ENCODE results near the gene TMCO1. TPM values are rescaled to one million over a fixed set of nuclear protein-coding genes. Genes with fewer than 3 reads are reported as not detected.
A peak's percentile ranks its signal among the peaks of the same experiment; 100 is the strongest.

TMCO1 gene
- 10 to 100 TPM; 57.9 to 60.8 TPM for total RNA-seq

DNA sequence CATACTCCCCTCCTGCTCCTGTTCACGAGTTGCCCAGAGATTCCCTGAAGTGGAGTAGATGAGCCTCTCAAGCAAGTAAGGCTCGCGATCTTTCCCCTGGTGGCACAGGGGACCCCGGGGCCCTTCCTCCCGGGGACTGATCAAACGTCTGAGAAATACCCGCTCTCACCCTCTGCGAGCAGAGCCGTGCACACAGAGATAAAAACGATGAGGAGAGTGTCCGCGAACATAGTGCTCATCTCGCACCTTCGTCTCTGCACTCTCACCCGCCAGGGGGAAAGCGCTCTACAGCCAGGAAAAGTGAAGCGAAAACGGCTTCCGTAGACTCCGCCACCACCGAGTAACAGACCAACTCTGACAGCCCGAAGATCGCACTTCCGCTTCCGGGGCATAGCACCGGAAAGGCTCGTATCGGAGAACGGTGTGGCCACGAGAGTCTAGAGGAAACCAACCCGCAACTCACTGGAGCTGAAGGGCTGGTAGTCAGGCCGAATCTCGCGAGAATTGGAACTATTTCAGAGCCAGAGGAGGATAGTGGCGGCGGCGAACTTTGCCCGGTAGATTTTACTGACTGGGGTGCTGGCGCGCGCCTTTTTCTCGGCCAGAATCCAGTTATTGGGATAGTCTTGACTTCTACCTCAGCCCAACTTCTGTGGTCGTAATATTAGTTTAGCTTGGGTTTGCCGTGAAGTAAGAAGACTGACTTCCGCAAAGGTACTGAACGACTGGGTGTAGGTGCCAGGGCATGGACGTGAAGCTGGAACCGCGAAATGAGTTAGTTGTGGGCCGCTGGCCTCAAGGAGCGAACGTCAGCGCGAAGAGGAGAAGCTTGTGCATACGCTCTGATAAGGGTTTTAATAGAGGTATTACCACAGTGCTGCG is at the start of gene TMCO1:
Gene TMCO1, minus strand, starts transcription at position 356 of the 882 bp plus-strand sequence. Its CDS starts 117 bp downstream, at position 239.
- peaks cover 51% of the 10 kb centered on the region for H3K36me3 Mint-ChIP-seq (ENCODE audit: low read depth)
- H3K4me3 Mint-ChIP-seq = peak within 1 kb of the TSS; percentile 100
- ChIA-PET POLR2A (interaction anchor here (0.7 to 3.6 kb wide), 12 partner anchors 9 to 171 kb away, joined by 3 to 43 read pairs (median 4); partner anchors contain the start of gene ALDH9A1), CTCF (interaction anchor here (0.9 to 2.4 kb wide), 10 partner anchors 9 to 401 kb away, joined by 3 to 21 read pairs (median 4); partner anchors contain the start of gene ALDH9A1)
- intact Hi-C loops (cut with micrococcal nuclease) = loop anchor here (5.0 to 10.0 kb wide), 2 partner anchors 59 to 106 kb away; partner anchors contain the start of gene UCK2
- H3K27ac Mint-ChIP-seq = peak within 1 kb of the TSS; percentile 99
- TF ChIP-seq, protein P1, sequence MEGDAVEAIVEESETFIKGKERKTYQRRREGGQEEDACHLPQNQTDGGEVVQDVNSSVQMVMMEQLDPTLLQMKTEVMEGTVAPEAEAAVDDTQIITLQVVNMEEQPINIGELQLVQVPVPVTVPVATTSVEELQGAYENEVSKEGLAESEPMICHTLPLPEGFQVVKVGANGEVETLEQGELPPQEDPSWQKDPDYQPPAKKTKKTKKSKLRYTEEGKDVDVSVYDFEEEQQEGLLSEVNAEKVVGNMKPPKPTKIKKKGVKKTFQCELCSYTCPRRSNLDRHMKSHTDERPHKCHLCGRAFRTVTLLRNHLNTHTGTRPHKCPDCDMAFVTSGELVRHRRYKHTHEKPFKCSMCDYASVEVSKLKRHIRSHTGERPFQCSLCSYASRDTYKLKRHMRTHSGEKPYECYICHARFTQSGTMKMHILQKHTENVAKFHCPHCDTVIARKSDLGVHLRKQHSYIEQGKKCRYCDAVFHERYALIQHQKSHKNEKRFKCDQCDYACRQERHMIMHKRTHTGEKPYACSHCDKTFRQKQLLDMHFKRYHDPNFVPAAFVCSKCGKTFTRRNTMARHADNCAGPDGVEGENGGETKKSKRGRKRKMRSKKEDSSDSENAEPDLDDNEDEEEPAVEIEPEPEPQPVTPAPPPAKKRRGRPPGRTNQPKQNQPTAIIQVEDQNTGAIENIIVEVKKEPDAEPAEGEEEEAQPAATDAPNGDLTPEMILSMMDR (IDR thresholded peaks at IDR 0.05) = no peak
- H3K9me3 Mint-ChIP-seq = no peaks in the 10 kb centered on the region
- peaks cover 56% of the 10 kb centered on the region for H3K4me1 Mint-ChIP-seq (ENCODE audit: low read depth)
- DNase-seq = peak; percentile 97
- H3K27me3 Mint-ChIP-seq = no peaks in the 10 kb centered on the region
- peak; percentile 99 for ATAC-seq

DNA sequence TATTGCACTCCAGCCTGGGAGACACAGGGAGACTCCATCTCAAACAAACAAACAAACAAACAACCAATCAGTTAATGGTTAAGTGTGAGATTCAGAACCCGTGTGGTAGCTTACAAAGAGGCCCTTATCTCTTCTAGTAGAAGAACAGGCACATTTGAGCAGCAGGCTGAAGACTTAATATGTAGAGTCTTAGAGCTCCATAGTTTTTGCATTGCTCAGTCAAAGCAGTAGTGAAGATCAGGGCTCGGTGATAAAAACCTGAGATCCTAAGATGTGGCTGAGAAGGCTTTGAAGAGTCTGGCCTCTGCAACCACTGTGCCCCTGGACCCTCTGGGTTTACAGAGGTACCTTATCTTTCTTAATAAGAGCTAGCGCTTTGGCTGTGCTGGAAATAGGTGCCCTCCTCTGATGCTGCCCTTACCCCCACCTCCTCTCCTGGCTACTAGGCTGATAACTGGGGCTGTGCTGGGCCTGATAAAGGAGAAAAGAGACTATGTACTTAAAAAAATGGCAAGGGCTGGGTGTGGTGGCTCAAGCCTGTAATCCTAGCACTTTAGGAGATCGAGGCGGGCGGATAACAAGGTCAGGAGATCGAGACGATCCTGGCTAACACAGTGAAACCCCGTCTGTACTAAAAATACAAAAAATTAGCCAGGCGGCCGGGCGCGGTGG is 48.3 kb upstream of the TMCO1 start:
- Mint-ChIP-seq H3K27ac (no peak overlapping the region), H3K4me1 (ENCODE audit: low read depth) (no peaks in the 10 kb centered on the region), H3K36me3 (ENCODE audit: low read depth) (no peaks in the 10 kb centered on the region), H3K4me3 (no peak overlapping the region), H3K9me3 (no peaks in the 10 kb centered on the region), H3K27me3 (peaks cover 8% of the 10 kb centered on the region)
- intact Hi-C loops (cut with micrococcal nuclease) = no loop called here
- CTCF ChIA-PET = no interaction called here
- TF ChIP-seq, protein P1 (IDR thresholded peaks at IDR 0.05) = no peak
- DNase-seq = no peak
- POLR2A ChIA-PET = no interaction called here
- no peak for ATAC-seq

DNA sequence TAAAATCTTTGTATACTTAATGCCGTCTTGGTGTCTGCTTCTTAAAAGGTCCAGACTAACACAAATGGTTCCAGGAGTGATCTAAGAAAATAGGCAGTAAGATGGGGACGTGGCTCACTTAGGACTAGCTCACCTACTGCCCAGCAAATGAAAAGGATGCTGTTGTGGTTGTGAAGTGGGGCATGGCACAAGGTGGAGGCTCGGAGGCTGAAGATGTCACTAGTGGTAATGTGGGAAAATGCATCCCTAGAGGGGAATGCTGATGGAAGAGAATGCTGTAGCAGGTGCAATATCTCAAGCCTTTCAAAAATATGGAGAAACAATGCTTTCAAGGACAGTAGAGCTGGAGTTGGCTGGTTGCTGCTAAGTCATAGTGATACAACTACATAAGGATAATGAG is 47.5 kb upstream of the TMCO1 start:
- no peak for DNase-seq
- peaks cover 8% of the 10 kb centered on the region for H3K27me3 Mint-ChIP-seq
- ChIA-PET CTCF (no interaction called here), POLR2A (interaction anchor here (0.7 kb wide), 1 partner anchor 8 kb away, joined by 3 read pairs; no protein-coding TSS in a partner anchor)
- no peak overlapping the region for H3K4me3 Mint-ChIP-seq
- H3K36me3 Mint-ChIP-seq (ENCODE audit: low read depth) = no peaks in the 10 kb centered on the region
- H3K4me1 Mint-ChIP-seq (ENCODE audit: low read depth) = no peaks in the 10 kb centered on the region
- no peak overlapping the region for H3K27ac Mint-ChIP-seq
- no peak for ATAC-seq
- H3K9me3 Mint-ChIP-seq = no peaks in the 10 kb centered on the region
- TF ChIP-seq, protein P1 (IDR thresholded peaks at IDR 0.05) = no peak
- intact Hi-C loops (cut with micrococcal nuclease) = no loop called here

GRCh38 chr1:165815725-165816124 is 47.1 kb upstream of the TMCO1 start:
- ATAC-seq (no peak), DNase-seq (no peak)
- Mint-ChIP-seq H3K9me3 (no peaks in the 10 kb centered on the region), H3K27ac (no peak overlapping the region), H3K4me1 (ENCODE audit: low read depth) (no peaks in the 10 kb centered on the region), H3K36me3 (ENCODE audit: low read depth) (no peaks in the 10 kb centered on the region), H3K27me3 (peaks cover 8% of the 10 kb centered on the region), H3K4me3 (no peak overlapping the region)
- CTCF ChIA-PET = no interaction called here
- TF ChIP-seq, protein P1 (IDR thresholded peaks at IDR 0.05) = no peak
- intact Hi-C loops (cut with micrococcal nuclease) = no loop called here
- POLR2A ChIA-PET = interaction anchor here (0.7 kb wide), 1 partner anchor 8 kb away, joined by 3 read pairs; no protein-coding TSS in a partner anchor

Measured in activated CD8-positive, alpha-beta T cell treated with anti-CD3 and anti-CD28 coated beads for 36 hours (primary cell).